ENCODE results near the gene CFAP74.
A peak's percentile ranks its signal among the peaks of the same experiment; 100 is the strongest.

Gene CFAP74

GRCh38 chr1:2003541-2004131 lies at the start of gene CFAP74:
Gene CFAP74, minus strand, starts transcription at chr1:2003786. Its CDS starts 12,830 bp downstream, at chr1:1990956.
- DNase-seq (ENCODE audit: low spot score): peak; percentile 78

GRCh38 chr1:2053217-2053616 lies 49.6 kb upstream of the CFAP74 start:
- DNase-seq (ENCODE audit: low spot score): no peak

GRCh38 chr1:2052756-2053155 lies 49.2 kb upstream of the CFAP74 start:
- DNase-seq (ENCODE audit: low spot score): no peak

- DNase-seq (ENCODE audit: low spot score): no peak
These were observed 48.6 kb upstream of the CFAP74 start for GRCh38 chr1:2052054-2052679.

GRCh38 chr1:2050793-2051682 lies 47.5 kb upstream of the CFAP74 start:
- DNase-seq (ENCODE audit: low spot score): no peak

GRCh38 chr1:2050461-2050792 lies 46.8 kb upstream of the CFAP74 start:
- no peak for DNase-seq (ENCODE audit: low spot score)

- DNase-seq (ENCODE audit: low spot score): no peak
These were observed 46.3 kb upstream of the CFAP74 start, which contains the start of gene PRKCZ for GRCh38 chr1:2049718-2050431. Gene PRKCZ, plus strand, starts transcription at chr1:2050411. Its CDS starts 220 bp downstream, at chr1:2050631.

- no peak for DNase-seq (ENCODE audit: low spot score)
These were observed 45.7 kb upstream of the CFAP74 start for GRCh38 chr1:2049225-2049717.

GRCh38 chr1:2047749-2048729 lies 44.5 kb upstream of the CFAP74 start:
- no peak for DNase-seq (ENCODE audit: low spot score)

- DNase-seq (ENCODE audit: low spot score): no peak
These were observed 43.6 kb upstream of the CFAP74 start for GRCh38 chr1:2046953-2047748.

GRCh38 chr1:2046174-2046917 lies 42.8 kb upstream of the CFAP74 start:
- no peak for DNase-seq (ENCODE audit: low spot score)

GRCh38 chr1:2045468-2046173 lies 42.0 kb upstream of the CFAP74 start:
- no peak for DNase-seq (ENCODE audit: low spot score)

- DNase-seq (ENCODE audit: low spot score): peak; percentile 93
These were observed 41.1 kb upstream of the CFAP74 start for GRCh38 chr1:2044510-2045319.

- DNase-seq (ENCODE audit: low spot score): no peak
These were observed 40.3 kb upstream of the CFAP74 start for GRCh38 chr1:2043886-2044285.

- no peak for DNase-seq (ENCODE audit: low spot score)
These were observed 39.5 kb upstream of the CFAP74 start for GRCh38 chr1:2042830-2043773.

GRCh38 chr1:2041887-2042286 lies 38.3 kb upstream of the CFAP74 start:
- DNase-seq (ENCODE audit: low spot score): no peak

GRCh38 chr1:2041305-2041704 lies 37.7 kb upstream of the CFAP74 start:
- no peak for DNase-seq (ENCODE audit: low spot score)

All from AG08396 (cell line).